NCI-H748 (cell line): ENCODE measurements around the gene TRIO.
"Not testable (repeated sequence)": the region's sequence is repeated elsewhere in the genome, so short reads cannot be mapped to it uniquely, and the experiment has no call there.

Source experiments
- DNase-seq: peaks from one replicate; lab custom pipeline; 2025; ENCODE audit not compliant: unreplicated experiment; lab: John Stamatoyannopoulos, UW

TRIO gene

DNA sequence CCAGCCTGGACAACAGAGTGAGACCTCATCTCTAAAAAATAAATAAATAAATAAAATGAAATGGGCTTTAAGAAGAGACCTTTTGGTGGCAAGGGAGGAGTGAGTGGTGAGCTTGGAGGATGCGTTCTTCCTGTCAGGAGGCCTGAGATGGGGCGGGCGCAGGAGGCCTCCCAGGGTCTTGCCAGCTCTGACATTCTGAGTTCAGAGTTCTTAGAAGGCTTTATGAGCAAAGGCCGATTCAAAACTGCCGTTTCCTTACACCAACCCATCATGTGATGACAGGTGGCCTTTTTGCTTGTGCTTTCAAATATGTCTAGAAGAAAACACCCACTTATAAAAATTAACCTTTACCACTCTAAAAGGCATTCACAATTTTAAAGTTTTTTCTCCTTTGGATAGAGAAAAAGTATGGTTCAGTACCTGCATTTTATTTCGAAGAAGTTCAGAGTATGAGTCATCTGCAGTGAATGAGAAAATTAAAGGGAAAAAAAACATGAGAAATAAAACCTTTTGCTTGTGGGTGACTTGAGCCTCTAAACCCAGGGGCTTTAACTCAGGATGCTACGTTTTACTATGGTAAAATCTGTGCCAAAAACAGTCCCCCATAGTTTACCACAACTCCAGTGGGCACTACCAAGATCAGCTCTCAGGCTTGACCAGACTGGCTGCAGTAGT is 281.0 kb downstream of the TRIO start:
- DNase-seq, result no peak

DNA sequence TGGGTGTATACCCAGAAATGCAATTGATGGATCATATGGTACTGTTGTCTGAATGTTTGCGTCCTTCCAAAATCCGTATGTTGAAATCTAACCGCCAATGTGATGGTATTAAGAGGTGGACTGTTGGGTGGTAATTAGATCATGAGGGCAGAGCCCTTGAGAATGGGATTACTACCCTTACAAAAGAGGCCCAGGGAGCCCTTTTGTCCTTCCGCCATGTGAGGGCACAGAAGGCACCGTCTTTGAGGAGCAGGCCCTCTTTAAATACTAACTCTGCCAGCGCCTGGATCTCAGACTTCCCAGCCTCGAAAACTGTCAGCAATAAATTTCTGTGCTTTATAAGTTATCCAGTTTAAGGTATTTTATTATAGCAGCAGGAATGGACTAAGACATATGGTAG is 282.4 kb downstream of the TRIO start:
- no peak for DNase-seq

DNA sequence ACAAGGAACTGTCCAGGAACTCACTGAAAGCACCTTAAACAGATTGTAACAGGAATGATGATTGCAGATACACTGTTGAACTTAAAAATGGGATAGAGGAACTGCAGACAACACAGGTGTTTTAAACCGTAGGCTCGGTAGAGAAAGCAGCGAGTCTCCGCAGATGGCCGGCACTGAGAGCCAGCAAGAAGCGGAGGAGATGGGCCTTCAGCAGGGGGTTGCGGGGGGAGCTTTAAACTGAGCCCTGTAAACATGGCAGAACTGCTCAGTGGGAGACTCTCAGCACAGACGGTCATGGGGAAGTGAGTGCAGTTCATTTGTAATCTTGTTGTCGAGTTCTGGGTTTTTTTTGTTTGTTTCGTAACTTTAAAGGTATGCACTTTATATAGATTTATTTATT is 283.4 kb downstream of the TRIO start:
- DNase-seq, result no peak

DNA sequence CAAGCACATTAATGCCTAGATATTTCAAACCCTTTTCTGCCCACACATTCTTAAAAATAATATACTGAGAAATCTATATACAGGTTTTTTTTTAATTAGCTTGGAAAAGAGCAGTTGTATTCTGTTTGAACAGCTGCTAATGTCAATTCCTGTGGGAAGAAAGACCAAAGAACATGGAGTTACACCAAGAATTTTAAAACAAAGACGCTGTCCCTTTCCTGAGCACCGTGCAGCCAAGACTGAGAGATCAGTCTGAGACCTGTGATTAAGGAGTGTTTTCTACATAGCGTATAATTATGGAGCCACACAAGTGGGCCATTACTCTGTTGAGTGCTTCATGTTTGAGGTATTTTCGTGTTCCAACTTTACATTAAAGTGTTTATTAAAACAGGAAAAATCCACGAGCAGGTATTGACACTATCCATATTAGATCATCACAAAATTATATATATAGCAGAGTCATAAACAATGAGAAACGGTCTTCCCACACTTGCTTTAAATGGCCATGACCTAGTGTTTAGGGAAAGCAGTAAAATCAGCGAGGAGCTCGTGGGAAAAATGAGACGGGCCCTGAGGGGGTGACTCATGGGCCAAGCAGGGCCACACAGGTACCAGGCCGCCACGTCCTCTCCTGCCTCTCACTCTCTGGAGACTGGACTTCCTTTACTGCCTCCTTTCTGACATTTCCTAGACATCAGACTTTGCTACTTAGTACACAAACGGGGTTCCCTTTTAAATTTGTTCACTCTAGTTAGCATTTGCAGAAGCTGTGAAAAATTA is 285.4 kb downstream of the TRIO start:
- peak; percentile 82 for DNase-seq

DNA sequence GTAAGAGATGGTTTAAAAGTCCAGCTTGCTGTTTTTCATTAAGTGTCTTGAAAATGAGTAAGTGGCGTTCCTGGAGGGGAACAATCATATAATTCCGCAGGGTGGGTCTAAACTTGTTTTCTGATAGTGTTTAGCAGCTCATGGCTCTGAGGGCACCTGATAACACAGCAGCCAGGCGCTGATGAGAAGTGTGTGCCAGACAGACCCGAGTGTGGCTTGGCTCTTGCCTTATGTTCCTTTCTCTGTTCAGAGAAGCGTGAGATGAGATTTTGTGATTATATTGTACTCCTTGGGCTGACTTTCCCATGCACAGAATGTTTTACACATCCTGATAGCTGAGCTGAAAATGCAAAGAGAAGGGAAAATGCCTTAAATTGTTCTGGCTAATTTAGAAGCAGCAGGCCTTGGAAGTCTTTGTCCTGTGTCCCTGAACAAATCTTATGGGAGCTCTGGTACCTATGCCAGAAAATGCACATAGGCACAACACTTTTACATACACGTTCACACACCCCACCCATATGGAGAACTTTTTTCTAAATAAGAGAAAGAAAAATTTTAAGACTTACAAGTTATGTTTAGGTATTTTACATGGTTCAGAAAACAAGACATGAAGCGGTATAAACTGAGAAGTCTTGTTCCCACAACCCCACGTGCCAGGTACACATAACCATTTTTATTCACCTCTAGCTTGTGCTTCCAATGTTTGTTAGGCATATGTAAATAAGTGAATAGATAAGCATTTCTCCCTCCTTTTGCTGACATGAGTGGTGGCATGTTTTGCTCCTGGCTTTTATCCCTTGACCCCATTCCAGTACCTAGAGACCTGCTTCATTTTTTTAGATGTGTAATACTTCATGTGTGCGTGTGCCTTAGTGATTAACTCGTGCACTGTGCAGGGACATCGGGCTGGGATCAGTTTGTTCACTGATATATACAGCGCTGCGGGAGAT is 286.2 kb downstream of the TRIO start:
- no peak for DNase-seq

DNA sequence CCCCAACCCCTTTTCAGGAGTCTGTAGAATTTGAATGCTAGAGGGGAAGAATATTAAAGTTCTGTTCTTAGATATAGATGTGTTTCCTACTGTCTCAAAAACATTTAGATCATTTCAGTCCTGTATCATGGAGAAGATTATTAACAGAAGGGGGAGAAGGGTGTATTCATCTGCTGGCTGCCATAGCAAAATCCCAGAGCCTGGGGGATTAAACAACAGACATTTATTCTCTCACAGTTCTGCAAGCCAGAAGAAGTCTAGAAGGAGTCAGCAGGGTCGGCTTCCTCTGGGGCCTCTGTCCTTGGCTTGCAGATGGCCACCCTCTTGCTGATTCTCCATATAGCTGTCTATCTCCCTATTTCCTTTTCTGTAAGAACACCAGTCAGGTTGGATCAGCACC is 288.4 kb downstream of the TRIO start:
- no peak for DNase-seq

DNA sequence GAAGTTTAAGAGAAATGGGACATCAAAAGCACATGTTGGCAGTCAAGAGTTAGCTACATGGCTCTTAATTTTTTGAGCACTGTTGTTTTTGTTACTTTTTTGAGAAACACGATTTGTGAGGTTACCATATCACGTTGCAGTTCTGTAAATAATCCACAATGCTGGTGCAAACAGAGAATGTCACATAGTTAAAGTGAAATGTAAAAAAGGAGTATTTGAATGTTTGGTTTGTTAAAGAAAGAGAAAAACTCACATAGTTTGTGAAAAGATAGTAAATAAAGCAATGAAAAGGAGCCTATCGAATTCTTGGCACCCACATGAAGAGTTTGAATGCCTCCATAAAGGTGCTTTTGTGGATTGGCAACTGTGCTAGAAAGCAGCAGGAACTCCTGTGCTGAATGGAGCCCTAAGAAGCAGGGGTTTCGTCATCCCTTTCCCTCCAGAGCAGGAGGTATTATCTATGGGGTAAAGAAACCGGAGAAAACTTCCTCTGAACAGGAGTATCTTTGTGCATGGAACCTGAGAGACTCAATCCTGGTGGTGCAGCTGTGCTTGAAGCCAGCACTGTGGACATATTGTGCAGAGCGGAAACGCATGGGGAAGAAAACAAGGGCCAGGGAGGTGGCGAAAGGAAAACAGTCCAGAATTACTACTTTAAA is 289.9 kb downstream of the TRIO start:
- no peak for DNase-seq

DNA sequence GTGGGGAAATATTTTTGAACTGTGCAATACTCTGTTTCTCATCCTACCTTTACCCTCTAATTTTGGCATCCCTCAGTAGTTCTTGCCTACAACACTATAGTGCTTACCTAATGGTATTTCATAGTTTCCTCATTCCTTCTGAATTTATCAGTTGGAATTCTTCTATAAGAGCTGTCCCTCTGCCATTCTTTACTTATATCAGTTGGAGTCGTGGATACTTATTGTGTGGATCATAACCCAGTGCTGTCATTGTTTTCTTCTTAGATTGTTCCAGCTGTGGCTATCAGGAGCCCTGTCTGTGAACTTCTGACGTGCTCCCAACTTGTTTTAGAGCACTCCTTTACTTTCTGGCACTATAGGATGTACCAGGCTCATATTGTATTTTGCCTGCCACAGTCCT is 292.3 kb downstream of the TRIO start:
- DNase-seq, result no peak

DNA sequence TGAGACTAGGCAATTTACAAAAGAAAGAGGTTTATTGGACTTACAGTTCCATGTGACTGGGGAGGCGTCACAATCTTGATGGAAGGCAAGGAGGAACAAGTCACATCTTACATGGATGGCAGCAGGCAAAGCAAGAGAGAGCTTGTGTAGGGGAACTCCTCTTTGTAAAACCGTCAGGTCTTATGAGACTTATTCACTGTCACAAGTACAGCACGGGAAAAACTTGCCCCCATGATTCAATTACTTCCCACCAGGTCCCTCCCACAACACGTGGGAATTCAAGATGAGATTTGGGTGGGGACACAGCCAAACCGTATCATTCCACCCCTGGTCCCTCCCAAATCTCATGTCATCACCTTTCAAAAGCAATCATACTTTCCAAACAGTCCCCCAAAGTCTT is 293.0 kb downstream of the TRIO start:
- not testable (repeated sequence) for DNase-seq

DNA sequence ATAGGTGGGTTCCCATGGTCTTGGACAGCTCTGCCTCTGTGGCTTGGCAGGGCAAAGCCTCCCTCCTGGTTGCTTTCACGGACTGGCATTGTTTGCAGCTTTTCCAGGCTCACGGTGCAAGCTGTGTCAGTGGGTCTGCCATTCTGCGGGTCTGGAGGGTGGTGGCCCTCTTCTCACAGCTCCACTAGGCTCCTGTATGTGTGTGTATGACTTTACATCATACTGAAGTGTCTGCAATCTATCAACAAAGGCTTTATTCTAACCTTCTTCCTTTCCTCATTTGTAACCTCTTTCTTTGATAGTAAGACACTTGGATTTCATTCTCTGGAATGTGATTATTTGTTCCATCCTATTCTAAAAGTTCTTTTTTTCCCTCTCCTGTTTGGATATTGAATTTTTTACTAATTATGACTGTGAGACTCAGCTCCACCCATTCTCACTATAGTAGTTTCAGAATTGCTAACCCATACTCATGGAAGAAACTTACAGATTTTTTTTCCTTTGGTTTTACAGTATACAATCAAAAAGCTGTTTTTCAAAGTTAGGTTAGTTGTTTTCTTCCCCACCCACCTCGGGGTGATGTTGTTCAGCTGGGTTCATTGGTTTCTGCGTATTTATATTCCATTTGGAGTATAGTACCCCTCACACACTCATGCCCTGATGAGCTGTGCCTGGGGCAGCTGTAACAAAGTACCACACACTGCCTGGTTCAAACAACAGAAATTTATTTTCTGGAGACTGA is 293.8 kb downstream of the TRIO start:
- no peak for DNase-seq

DNA sequence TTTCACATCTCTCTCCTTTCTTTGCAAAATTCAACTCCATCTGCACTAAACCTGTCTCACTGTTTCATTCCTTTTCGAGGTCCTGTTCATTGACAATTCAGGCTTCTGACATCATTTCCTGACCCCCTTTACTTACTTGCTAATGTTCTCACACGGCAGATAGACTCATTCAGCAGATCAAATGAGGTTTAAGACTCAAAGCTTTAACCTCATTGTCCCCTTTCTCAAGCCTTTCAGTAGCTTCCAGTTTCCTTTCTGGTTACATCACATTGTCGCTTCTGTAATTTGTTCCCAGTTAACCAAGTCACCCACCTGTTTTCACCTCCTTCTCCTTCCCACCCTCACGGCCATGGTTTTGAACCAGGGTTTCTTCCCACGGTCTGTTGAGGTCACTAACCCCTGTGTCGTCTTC is 295.1 kb downstream of the TRIO start:
- no peak for DNase-seq

DNA sequence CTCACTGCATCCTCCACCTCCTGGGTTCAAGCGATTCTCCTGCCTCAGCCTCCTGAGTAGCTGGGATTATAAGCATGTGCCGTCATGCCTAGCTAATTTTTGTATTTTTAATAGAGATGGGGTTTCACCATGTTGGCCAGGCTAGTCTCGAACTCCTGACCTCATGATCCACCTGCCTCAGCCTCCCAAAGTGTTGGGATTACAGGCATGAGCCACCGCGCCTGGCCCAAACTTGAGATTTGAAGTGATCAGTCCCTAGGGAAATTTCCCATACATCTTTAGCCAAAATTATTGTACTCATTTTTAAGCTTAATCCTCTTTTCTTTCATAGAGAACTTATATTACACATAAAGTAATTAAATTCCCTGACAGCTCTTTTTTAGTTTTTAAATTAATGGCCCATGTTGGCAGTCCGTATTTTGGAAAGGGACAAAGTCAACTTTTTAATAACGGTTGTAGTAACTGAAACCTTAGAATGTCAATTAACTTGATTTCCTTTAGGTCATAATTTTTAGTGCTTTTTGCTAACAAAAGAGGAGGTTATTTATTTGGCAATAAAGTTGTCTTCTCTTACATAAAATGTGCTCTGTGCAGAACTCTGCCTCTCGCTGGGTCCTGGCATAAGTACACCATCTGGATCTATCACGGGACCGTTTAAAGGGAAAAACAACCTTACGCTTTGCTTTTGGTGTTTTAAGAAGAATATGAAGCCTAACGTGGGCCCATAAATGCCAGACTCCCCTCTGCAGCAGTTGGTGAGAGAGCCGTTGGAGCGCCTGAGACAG is 296.1 kb downstream of the TRIO start:
- no peak for DNase-seq

DNA sequence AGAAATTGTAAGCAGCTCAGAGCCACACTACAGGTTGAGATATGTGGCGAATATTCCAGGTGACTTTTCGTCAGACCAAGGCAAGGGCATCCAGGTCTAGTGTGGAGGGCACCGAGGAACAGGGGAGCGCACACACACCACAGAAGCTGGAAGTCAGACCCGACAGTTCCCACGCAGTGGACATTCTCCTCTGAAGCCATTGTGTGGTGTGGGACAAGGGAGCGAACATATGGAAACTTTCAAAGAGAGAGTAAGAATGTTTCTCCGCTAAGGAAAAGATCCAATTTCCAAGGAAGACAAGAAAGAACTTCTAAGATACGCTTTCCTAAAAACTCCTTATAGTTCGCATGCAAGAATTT is 297.1 kb downstream of the TRIO start:
- no peak for DNase-seq

DNA sequence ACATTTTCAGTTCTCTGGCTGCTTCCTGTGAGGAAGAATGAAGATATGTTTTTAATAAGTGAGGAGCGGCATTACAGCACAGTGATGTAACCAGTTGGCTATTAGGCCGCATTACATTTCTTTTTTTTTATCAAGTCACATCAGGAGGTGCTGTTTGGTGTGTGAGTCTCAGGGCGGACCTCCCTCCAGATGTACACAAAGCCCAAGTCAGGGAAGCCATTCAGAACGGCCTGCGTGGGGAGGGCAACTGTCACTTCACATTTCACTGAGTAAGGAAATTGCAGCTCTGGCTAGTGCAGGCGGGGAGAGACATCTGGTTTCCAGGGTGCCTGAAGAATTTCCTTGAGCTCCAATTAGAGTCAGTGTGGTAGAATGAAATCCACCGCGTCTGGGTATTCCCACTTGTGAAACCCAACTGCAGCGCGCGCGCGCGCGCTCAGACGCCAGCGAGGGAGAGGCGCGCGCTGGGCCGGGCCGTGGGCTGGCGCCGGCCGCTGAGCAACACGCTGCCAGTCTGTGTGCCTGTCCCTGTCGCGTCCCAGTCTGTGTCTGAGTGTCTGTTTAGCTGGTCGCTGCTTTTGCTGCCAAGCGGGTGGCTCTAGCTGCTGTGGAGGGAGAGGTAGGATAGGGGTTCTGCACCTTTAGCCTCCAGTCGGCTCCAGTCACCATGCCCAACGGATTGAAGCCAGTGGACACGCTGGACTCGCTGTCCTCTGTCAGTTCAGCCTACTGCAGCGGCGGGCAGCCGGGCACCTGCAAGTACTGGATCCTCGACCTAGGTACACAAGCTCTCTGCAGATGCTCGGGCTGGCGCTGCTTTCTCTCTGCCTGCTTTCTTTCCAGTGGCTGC is 297.7 kb downstream of the TRIO start:
- DNase-seq, result peak; percentile 86

DNA sequence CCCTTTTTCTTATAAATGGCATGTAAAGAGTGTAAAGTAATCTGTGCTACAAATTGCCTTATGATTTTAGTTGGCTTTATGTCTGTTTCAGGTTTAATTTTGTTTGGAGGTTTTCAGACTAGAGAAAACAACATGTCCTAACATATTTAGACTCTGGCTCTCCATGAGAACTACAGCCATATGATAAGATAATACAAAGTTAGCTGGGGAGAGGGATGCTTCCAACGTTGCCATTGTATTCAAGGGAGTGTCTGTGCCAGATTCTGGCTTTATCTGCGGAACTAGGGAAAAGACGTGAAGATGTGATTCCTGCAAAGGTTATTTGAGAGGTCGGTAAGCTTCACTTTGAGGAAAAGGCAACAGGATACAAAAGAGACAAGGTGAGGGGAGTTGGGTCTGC is 298.5 kb downstream of the TRIO start:
- no peak for DNase-seq

DNA sequence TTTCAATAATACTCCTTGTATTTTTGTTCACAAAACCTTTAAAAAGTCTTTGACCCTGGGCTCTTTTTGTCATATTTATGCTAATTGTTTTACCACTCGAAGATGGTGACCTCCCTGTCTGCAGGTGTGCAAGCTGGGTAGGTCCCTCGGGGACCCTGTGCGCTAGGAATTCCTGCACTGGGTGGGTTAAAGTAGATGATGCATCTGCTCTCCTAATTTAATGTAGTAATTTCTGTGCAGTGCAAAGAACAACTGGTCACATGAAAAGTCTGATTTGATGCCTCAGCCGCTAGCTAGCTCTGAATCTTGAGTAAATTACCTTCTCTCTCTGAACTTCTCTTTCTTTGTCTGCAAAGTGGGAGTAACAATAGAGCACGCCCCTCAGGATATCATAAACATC is 299.4 kb downstream of the TRIO start:
- no peak for DNase-seq

DNA sequence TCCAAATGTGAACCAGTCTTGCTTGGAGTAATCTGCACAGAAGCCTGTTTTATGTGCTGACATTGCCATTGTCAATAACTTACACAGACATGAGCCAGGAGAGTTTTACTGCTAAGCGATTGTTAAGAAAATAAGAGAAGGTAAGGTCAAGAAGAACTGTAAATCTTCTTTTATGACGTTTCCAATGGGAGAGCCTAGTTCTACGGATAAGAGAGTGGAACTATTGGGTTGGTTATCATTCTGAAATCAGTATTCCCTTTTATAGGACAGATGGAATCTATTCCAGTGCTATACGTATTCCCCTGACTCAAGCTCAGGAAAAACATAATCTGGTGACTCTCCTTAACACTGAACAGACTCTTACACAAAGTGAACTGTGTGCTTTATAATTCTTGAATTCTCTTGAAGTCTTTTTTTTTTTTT is 300.5 kb downstream of the TRIO start:
- no peak for DNase-seq

DNA sequence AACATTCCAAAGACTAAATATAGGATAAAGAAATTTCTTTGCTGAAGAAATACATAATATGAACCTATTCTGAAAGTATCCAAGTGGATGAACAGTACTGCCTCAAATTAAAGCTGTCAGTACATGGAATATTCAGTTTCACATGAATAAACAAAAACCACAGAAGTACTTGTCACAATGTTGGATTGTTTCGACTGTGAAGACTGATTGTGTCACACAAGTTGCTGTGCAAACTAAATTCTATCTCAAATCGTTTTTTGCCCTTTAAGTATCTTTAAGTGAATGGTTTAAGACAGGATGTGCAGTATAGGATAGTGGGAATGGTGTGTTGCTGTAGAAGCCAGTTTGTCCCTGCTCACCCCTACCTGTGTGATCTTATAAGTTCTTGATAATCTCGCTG is 301.0 kb downstream of the TRIO start:
- no peak for DNase-seq

DNA sequence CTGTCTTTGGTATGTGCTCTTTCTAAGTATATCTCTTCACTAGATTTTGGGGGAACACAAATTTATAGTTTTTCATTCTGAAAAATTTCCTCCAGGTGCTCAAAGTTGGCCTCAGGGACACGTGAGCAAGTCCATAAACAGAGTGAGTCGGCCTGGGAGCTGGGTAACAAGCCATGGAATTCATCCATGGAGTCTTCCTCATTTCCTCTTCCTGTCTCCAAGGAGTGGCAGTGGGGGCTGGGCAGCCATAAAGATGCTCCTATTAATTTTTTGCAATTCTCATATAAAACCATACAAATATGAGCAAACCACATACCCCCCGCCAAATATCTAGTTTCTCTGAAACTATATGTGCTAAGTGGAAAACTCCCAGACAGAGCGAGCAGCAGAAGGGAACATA is 301.9 kb downstream of the TRIO start:
- no peak for DNase-seq
